ENCODE data around the gene FAM193B. TPM values are rescaled to one million over a fixed set of nuclear protein-coding genes. Genes with fewer than 3 reads are reported as not detected.
A peak's percentile ranks its signal among the peaks of the same experiment; 100 is the strongest.
"Not testable (repeated sequence)": the region's sequence is repeated elsewhere in the genome, so short reads cannot be mapped to it uniquely, and the experiment has no call there.

Gene FAM193B
- total RNA-seq, 8 experiments from 2014 or later: 29.0 to 71.4 (median 46.5) TPM

DNA sequence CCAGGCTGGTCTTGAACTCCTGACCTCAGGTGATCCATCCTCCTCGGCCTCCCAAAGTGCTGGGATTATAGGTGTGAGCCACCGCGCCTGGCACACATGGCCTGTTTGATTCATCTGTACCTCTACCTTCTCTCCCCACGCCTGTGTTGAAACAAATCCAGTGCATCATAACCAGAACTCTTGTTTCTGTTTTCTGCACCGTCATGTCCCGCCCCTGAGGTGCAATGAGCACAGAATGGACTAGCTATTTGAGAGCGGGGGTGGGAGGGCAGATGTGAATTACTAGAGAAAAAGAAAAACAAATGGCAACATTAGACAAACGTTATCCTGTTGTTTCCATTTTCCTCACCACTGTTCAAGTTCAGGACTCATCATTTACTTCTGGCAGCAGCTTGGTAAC is 10.7 kb upstream of the FAM193B start:
- ATAC-seq (replicated peaks in 6 of 8): no peak
- WGBS, 10 experiments: 20 to 92% (median 80%) methylated on average over 2 to 8 of the region's 8 CpGs; no CpG with 5 or more reads in 3 of the 10 experiments
- in situ Hi-C loops (cut with MboI; ENCODE audit: low pct_unique_long_range_greater_than_20kb in 2 of 9, low sequenced_read_pairs in 9 of 9, unreplicated experiment in 9 of 9): no loop called here
- Histone ChIP-seq H3K4me3 (no peak overlapping the region), H3K27ac (no peak overlapping the region), H3K4me1 (replicated peaks in 1 of 2) (no peaks in the 10 kb centered on the region)

DNA sequence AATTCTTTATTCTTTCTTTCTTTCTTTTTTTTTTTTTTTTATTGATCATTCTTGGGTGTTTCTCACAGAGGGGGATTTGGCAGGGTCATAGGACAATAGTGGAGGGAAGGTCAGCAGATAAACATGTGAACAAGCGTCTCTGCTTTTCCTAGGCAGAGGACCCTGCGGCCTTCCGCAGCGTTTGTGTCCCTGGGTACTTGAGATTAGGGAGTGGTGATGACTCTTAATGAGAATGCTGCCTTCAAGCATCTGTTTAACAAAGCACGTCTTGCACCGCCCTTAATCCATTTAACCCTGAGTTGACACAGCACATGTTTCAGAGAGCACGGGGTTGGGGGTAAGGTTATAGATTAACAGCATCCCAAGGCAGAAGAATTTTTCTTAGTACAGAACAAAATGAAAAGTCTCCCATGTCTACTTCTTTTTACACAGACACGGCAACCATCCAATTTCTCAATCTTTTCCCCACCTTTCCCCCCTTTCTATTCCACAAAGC is 5.1 kb upstream of the FAM193B start:
- in situ Hi-C loops (cut with MboI; ENCODE audit: low pct_unique_long_range_greater_than_20kb in 2 of 9, low sequenced_read_pairs in 9 of 9, unreplicated experiment in 9 of 9); H3K4me3 ChIP-seq; H3K27ac ChIP-seq: not testable (repeated sequence)
- peak in 2 of 8 experiments; percentile 9 to 11 for ATAC-seq (replicated peaks in 6 of 8)
- H3K4me1 ChIP-seq (replicated peaks in 1 of 2): peaks cover 0 to 13% of the 10 kb centered on the region in 2 donors
- 0 to 24% (median 7%) methylated on average over 1 to 5 of the region's 8 CpGs; no CpG with 5 or more reads in 3 of the 10 experiments for WGBS, 10 experiments

DNA sequence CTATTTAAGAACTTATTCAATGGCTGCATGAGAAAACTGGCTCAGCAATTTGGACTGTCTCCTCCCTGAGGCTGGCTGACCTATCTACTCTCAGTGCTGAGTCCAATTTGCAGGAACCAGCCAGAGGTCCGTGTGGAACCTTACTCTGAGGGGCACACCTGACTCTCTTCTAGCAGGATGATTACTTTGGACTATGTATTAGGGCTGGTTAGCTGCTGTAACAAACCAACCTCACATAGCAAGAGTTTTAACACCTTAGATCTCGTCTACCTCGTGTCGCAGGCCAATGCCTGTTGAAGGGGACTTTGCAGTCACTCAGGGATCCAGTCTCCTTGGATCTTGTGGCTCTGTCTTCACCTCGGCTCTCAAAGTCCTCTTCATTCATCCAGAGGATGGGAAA is 3.4 kb upstream of the FAM193B start:
- Histone ChIP-seq H3K4me3 (no peak overlapping the region), H3K4me1 (replicated peaks in 1 of 2) (peaks cover 1 to 15% of the 10 kb centered on the region in 2 donors), H3K27ac (no peak overlapping the region)
- in situ Hi-C loops (cut with MboI; ENCODE audit: low pct_unique_long_range_greater_than_20kb in 2 of 9, low sequenced_read_pairs in 9 of 9, unreplicated experiment in 9 of 9): no loop called here
- 40 to 92% (median 86%) methylated on average over 1 to 5 of the region's 5 CpGs; no CpG with 5 or more reads in 3 of the 10 experiments for WGBS, 10 experiments
- no peak for ATAC-seq (replicated peaks in 6 of 8)

DNA sequence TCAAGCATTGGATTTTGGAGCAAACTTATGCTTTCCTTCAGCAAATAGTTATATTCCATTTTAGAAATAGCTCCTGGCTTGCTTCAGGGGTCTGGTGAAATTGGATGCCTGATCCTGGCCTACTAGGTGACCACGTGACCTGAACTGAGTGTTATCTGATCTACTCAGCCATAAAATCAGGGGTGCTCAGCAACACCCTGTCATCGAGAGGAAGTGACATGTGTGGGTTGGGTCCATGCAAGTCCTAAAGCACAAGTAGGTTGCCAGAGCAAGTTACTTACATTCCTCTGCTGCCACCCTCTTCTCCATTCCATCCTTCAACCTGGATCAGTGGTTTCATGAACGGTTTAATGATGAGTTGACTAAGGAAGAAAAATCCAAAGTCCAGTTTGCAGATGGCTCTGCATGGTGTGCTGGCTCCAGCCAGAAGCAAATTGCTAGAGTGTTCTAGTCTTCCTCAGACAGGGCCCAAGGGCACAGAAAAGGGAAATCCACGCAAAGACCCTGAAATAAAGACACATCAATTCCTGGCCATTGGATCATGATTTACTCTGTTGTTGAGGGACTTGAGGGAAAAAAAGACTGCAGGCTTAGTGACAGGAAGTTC is 2.8 kb upstream of the FAM193B start:
- WGBS, 10 experiments: 4 to 89% (median 64%) methylated on average over 2 to 4 of the region's 4 CpGs
- in situ Hi-C loops (cut with MboI; ENCODE audit: low pct_unique_long_range_greater_than_20kb in 2 of 9, low sequenced_read_pairs in 9 of 9, unreplicated experiment in 9 of 9): no loop called here
- H3K27ac ChIP-seq: no peak overlapping the region
- peaks cover 8 to 21% of the 10 kb centered on the region in 2 donors for H3K4me1 ChIP-seq (replicated peaks in 1 of 2)
- no peak overlapping the region for H3K4me3 ChIP-seq
- peak in 1 of 8 experiments; percentile 7 for ATAC-seq (replicated peaks in 6 of 8)

DNA sequence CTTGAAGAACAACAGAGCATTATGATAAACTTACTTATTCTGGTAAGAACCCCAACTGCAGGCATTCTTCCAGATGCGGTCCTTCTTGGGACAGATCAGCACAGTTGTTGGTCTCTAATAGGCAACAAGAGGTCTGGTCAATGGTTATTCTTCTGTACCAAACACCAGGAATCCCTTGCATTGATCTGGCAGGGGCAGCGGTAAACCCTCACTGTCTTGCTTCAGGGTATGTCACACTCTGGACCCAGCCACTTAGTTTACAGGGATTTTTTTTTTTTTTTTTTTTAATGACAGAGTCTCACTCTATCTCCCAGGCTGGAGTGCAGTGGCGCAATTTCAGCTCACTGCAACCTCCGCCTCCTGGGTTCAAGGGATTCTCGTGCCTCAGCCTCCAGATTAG is 1.3 kb upstream of the FAM193B start:
- Histone ChIP-seq H3K4me1 (replicated peaks in 1 of 2) (peaks cover 9 to 22% of the 10 kb centered on the region in 2 donors), H3K4me3 (no peak overlapping the region), H3K27ac (no peak overlapping the region)
- WGBS, 10 experiments: 88 to 100% (median 100%) methylated on average over 1 to 4 of the region's 5 CpGs; no CpG with 5 or more reads in 1 of the 10 experiments
- ATAC-seq (replicated peaks in 6 of 8): no peak
- in situ Hi-C loops (cut with MboI; ENCODE audit: low pct_unique_long_range_greater_than_20kb in 2 of 9, low sequenced_read_pairs in 9 of 9, unreplicated experiment in 9 of 9): no loop called here

DNA sequence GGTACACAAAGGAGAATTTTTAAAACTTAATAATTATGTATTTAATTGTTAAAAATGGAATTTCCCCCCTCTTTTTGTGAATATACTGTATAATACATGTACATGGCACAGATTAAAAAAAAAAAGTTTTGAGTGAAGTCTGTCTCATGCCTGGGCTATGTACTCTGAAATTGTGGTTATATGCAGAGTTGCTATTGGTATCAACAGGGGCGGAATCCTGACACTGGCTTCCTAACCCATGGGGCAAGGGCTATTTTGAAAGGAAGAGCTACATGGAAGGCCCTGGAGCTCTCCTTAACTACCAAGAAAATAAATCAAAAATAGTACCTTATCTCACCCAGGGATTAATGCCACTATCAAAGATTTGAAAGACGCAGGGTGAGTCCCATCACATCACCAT is 865 bp upstream of the FAM193B start:
- 67 to 100% (median 94%) methylated on average over 1 to 2 of the region's 2 CpGs; no CpG with 5 or more reads in 3 of the 10 experiments for WGBS, 10 experiments
- ATAC-seq (replicated peaks in 6 of 8): no peak
- Histone ChIP-seq H3K27ac (no peak overlapping the region), H3K4me3 (no peak overlapping the region), H3K4me1 (replicated peaks in 1 of 2) (peaks cover 9 to 22% of the 10 kb centered on the region in 2 donors)
- in situ Hi-C loops (cut with MboI; ENCODE audit: low pct_unique_long_range_greater_than_20kb in 2 of 9, low sequenced_read_pairs in 9 of 9, unreplicated experiment in 9 of 9): no loop called here

DNA sequence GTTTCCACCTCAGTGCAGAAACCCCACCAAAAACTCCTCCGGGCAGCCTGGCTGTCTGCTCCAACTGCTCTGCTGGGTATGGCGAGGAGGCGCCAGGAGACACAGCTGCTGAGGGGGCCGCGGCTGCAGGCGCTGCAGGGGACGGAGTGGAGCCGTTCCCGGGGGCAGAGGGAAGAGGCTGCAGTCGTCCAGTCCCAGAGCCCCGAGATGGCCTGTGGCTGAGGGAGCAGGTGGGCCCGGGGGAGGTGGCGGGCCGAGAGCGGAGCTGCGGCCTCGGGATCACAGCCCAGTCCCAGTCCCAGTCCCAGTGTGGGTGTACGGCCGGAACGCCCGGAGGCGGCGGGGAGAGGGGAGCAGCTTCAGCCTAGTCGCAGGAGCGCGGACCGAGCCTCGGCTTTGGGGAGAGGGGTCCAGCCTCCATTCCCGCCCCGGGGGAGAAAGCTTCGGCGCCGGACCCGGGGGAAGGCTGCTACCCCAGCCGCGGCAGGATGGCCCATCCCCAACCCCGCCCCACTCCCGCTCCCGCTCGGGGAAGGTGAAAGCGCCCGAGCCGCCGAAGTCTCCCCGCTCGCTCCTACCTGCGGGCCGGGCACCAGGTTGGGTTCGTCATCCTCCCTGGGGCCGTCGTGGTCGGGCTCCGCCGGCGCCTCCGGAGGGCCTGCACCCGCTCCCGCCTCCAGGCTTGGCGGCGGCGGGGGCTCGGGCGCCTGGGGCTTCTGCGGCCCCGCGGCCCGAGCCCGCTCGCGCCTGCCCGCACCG is 513 bp downstream of the FAM193B start:
- WGBS, 10 experiments: 0% methylated on average over 12 of the region's 72 CpGs; no CpG with 5 or more reads in 9 of the 10 experiments
- peak overlapping the region; percentile 84 to 93 for H3K27ac ChIP-seq
- ATAC-seq (replicated peaks in 6 of 8): peak; percentile 51 to 66 (median 59)

DNA sequence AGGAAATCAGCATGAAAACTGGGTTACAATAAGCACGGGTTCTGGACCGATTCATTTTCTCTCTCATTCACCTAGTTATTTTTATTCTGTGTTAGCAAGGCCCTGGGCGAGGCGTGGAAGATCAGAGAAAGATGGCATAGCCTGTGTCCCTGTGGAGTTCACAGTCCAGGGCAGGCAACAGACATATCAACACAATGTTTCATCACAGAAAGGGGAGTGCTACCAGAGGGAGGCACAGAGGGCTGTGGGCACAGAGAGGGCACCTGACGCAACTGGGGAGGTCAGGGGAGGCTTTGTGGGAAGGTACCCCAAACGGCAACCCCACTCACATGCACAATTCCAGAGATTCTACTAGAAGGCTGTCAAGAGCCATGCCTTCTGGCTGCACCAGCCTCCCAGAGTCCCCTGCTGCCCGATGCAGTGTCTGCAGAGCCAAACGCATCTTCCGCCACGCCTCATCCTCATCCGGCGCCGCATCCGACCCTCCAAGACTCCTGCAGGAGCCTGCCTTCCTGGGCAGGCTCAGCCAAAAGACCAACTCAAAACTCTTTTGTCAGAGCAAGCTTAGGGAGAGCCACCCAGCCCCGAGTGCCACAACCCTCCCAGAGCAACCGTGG is 1.4 kb downstream of the FAM193B start:
- Histone ChIP-seq H3K27ac (no peak overlapping the region), H3K4me1 (replicated peaks in 1 of 2) (peaks cover 9 to 15% of the 10 kb centered on the region in 2 donors), H3K4me3 (peak overlapping the region; percentile 81 to 94 (median 92))
- 24 to 81% (median 67%) methylated on average over 2 to 5 of the region's 16 CpGs; no CpG with 5 or more reads in 2 of the 10 experiments for WGBS, 10 experiments
- peak; percentile 3 to 30 (median 14) for ATAC-seq (replicated peaks in 6 of 8)
- in situ Hi-C loops (cut with MboI; ENCODE audit: low pct_unique_long_range_greater_than_20kb in 2 of 9, low sequenced_read_pairs in 9 of 9, unreplicated experiment in 9 of 9): no loop called here

More for the DNA sequence above, 513 bp downstream of the FAM193B start:
- peak overlapping the region; percentile 81 to 94 (median 92) for H3K4me3 ChIP-seq
- in situ Hi-C loops (cut with MboI; ENCODE audit: low pct_unique_long_range_greater_than_20kb in 2 of 9, low sequenced_read_pairs in 9 of 9, unreplicated experiment in 9 of 9): no loop called here
- peaks cover 9 to 15% of the 10 kb centered on the region in 2 donors for H3K4me1 ChIP-seq (replicated peaks in 1 of 2)

DNA sequence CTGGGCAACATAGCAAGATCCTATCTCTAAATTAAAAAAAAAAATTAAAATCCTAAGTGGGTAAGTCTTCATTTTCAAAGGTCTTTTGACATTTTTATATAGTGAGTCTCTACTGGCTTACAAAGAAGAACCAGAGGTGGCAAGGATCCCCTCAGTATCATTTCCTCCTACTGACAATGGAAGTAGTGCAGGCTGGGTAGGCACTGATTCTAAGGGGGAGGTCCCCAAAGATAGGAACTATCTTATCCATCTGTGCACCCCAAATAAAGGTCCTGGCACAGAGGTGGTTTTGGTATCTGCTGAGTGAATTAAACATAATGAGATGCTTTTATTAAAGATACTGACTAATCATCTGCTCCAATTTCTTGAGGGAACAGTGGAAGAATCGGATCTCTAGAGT is 4.2 kb downstream of the FAM193B start:
- no peak for ATAC-seq (replicated peaks in 6 of 8)
- WGBS, 10 experiments: 100% methylated on average over 1 of the region's 1 CpG; no CpG with 5 or more reads in 8 of the 10 experiments
- Histone ChIP-seq H3K27ac (no peak overlapping the region), H3K4me3 (no peak overlapping the region), H3K4me1 (replicated peaks in 1 of 2) (peaks cover 22 to 30% of the 10 kb centered on the region in 2 donors)
- in situ Hi-C loops (cut with MboI; ENCODE audit: low pct_unique_long_range_greater_than_20kb in 2 of 9, low sequenced_read_pairs in 9 of 9, unreplicated experiment in 9 of 9): no loop called here

DNA sequence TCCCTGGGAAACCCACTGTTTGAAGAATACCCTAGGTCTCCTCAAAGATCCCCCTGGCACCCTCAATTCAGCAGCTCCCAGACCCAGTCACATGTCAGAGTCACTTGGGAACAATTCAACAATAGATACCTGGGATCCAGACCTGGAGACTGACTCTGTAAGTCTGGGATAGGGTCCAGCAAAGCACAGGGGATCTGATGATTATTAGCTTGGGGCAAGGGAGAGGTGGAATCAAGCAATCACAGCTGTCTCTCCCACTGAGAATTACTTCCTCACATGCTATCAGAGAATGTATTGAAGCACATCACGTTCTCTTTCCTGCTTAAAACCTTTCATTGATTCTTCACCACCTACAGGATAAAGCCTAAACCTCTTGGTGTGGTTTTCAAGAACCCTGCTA is 5.9 kb downstream of the FAM193B start:
- no peak overlapping the region for H3K27ac ChIP-seq

DNA sequence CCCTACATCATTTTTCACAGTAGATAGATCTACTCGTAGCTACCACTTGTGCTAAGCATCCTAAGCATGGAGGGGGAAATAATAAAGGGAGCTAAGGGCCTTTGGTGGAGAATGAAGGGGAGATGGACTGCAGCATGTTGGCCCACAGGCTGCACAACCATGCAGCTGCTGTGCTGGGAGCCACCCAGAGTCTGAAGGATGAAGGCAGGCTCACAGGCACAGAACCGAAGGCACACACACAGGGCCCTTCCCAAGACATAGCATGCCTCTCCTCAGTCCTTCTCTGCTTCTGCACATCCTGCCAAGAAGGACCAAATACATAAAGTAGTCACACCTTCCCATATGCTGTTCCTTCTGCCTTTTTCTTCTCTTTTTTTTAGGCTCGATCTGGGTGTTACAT is 6.6 kb downstream of the FAM193B start:
- in situ Hi-C loops (cut with MboI; ENCODE audit: low pct_unique_long_range_greater_than_20kb in 2 of 9, low sequenced_read_pairs in 9 of 9, unreplicated experiment in 9 of 9): no loop called here

More for the DNA sequence above, 5.9 kb downstream of the FAM193B start:
- WGBS, 10 experiments: 43 to 100% (median 86%) methylated on average over 1 of the region's 1 CpG; no CpG with 5 or more reads in 7 of the 10 experiments
- H3K4me1 ChIP-seq (replicated peaks in 1 of 2): peaks cover 22 to 25% of the 10 kb centered on the region in 2 donors
- in situ Hi-C loops (cut with MboI; ENCODE audit: low pct_unique_long_range_greater_than_20kb in 2 of 9, low sequenced_read_pairs in 9 of 9, unreplicated experiment in 9 of 9): no loop called here
- ATAC-seq (replicated peaks in 6 of 8): no peak
- H3K4me3 ChIP-seq: no peak overlapping the region

DNA sequence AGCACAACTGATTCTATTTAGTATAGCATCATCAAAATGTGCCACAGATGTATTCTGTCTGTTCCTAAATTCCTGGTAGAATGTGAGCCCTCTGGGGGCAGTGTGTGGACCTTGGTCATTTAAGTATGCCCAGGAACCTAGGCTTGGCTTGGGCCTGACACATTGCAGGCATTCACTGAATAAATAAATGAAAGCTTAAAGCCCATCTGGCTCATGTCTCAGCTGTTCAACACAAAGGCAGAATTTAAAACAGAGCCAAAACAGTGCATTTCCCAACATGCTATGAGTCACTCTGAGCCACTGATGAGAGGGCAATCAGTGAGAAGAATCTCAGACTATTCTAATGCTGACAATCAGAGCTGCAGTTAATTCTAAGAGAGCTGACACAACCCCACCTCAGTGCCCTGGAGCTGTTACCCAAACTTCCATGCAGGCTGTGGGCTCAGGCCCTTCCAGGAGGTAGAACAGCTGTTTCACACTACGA is 8.1 kb downstream of the FAM193B start:
- in situ Hi-C loops (cut with MboI; ENCODE audit: low pct_unique_long_range_greater_than_20kb in 2 of 9, low sequenced_read_pairs in 9 of 9, unreplicated experiment in 9 of 9): no loop called here
- 0 to 71% (median 22%) methylated on average over 1 of the region's 1 CpG; no CpG with 5 or more reads in 6 of the 10 experiments for WGBS, 10 experiments
- Histone ChIP-seq H3K27ac (peak overlapping the region in 1 of 2 donors; percentile 12), H3K4me3 (no peak overlapping the region), H3K4me1 (replicated peaks in 1 of 2) (peaks cover 13 to 20% of the 10 kb centered on the region in 2 donors)
- ATAC-seq (replicated peaks in 6 of 8): peak; percentile 80 to 97 (median 86)

More for the DNA sequence above, 6.6 kb downstream of the FAM193B start:
- peaks cover 20 to 26% of the 10 kb centered on the region in 2 donors for H3K4me1 ChIP-seq (replicated peaks in 1 of 2)
- peak in 1 of 8 experiments; percentile 4 for ATAC-seq (replicated peaks in 6 of 8)
- no peak overlapping the region for H3K27ac ChIP-seq
- no peak overlapping the region for H3K4me3 ChIP-seq
- 43 to 100% (median 94%) methylated on average over 1 to 3 of the region's 3 CpGs; no CpG with 5 or more reads in 1 of the 10 experiments for WGBS, 10 experiments
